SU-DHL-6 (cell line): Measurements from ENCODE around the gene NCR3LG1.

ENCODE experiments used
- EZH2phosphoT487 ChIP-seq: fragments of 200-600 bp; sonication (generic), shearing (Covaris generic); conservative IDR thresholded peaks from 2 replicates; pipeline ENCODE4 v1.6.1; 2018; ENCODE audit warnings: mild to moderate bottlenecking, antibody characterized with exemption, low read length, moderate library complexity, mixed read lengths
- TF ChIP-seq, protein P1 (sequence below): fragments of 200-600 bp; sonication (generic); IDR thresholded peaks from one replicate; pipeline ENCODE4 v1.5.1; 2017; ENCODE audit warnings: antibody characterized with exemption, mild to moderate bottlenecking, low read length, moderate library complexity; ENCODE audit not compliant: insufficient read depth, poor library complexity, severe bottlenecking

DNA sequence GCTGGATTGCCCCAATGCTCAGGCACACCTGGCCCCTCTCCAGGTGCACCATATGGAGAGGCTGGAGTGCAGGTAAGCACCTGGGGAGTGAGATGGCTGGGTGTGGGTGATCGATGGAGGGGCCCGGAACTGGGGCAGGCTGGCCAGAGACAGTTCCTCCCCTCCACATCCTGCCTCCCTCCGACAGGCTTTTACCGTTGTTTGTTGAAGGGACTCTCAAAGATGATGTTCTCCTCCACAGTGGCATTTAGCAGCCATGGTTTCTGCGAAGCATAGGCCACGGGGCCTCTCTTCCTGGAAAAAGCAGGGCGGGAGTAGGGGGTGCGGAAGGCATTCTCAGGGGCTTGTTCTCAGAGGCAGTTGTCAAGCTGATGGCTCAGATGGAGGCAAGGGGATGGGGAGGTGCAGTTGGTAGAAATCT, 62.7 kb downstream of the NCR3LG1 start:
- TF ChIP-seq, protein P1, sequence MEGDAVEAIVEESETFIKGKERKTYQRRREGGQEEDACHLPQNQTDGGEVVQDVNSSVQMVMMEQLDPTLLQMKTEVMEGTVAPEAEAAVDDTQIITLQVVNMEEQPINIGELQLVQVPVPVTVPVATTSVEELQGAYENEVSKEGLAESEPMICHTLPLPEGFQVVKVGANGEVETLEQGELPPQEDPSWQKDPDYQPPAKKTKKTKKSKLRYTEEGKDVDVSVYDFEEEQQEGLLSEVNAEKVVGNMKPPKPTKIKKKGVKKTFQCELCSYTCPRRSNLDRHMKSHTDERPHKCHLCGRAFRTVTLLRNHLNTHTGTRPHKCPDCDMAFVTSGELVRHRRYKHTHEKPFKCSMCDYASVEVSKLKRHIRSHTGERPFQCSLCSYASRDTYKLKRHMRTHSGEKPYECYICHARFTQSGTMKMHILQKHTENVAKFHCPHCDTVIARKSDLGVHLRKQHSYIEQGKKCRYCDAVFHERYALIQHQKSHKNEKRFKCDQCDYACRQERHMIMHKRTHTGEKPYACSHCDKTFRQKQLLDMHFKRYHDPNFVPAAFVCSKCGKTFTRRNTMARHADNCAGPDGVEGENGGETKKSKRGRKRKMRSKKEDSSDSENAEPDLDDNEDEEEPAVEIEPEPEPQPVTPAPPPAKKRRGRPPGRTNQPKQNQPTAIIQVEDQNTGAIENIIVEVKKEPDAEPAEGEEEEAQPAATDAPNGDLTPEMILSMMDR, result no peak
- no peak for TF ChIP-seq EZH2phosphoT487
